Measurements from ENCODE around the gene EGR1.

Gene EGR1

GRCh38 chr5:138507485-138507884 is 42.2 kb downstream of the EGR1 start:
- DNase-seq (ENCODE audit: low read depth) = peak; percentile 56

- DNase-seq (ENCODE audit: low read depth) = peak; percentile 23
Observed at GRCh38 chr5:138508958-138509357, 43.7 kb downstream of the EGR1 start.

GRCh38 chr5:138514021-138514420 is 48.7 kb downstream of the EGR1 start:
- no peak for DNase-seq (ENCODE audit: low read depth)

- no peak for DNase-seq (ENCODE audit: low read depth)
Observed at GRCh38 chr5:138515556-138516245, 50.4 kb downstream of the EGR1 start.

- no peak for DNase-seq (ENCODE audit: low read depth)
Observed at GRCh38 chr5:138517437-138517836, 52.2 kb downstream of the EGR1 start.
